Activated CD4-positive, CD25-positive, alpha-beta regulatory T cell treated with anti-CD3 and anti-CD28 coated beads, Interleukin-2, amount 50 U/mL, for 72 hours (primary cell): ENCODE results near the gene FNIP2.
"Not testable (repeated sequence)": the region's sequence is repeated elsewhere in the genome, so short reads cannot be mapped to it uniquely, and the experiment has no call there.

Experiments used
- DNase-seq: peaks from one replicate; pipeline ENCODE4 v3.0.0; 2021

Gene FNIP2

GRCh38 chr4:158875026-158875425 is 106.2 kb downstream of the FNIP2 start:
- DNase-seq, result no peak

- DNase-seq, result no peak
These were observed 106.6 kb downstream of the FNIP2 start for GRCh38 chr4:158875455-158875854.

DNA sequence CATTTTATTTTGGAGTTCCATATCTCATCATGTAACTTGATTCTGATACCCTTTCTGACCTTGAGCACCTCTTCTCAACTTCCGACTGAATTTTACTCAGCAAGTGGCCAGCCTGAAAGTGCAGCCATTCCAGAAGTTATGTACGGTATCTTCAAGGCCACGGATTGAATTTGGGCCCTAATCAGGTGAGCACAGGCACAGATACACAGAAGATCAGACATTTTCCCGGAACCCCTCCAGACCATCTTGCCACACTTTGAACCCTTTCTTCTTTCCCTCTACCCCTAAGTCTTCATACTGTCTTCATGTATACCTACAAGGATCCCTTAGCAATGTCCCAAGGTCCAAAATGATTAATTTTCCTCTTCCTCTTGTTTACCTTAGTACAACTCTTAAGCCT is 108.2 kb downstream of the FNIP2 start:
- DNase-seq, result no peak

DNA sequence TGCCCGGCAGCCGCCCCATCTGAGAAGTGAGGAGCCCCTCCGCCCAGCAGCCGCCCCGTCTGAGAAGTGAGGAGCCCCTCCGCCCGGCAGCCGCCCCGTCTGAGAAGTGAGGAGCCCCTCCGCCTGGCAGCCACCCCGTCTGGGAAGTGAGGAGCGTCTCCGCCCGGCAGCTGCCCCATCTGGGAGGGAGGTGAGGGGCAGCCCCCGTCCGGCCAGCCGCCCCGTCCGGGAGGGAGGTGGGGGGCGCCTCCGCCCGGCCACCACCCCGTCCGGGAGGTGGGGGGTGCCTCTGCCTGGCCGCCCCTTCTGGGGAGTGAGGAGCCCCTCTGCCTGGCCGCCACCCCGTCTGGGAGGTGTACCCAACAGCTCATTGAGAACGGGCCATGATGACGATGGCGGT is 113.3 kb downstream of the FNIP2 start:
- DNase-seq, result not testable (repeated sequence)

GRCh38 chr4:158884280-158884679 is 115.5 kb downstream of the FNIP2 start:
- no peak for DNase-seq

- DNase-seq, result no peak
These were observed 116.7 kb downstream of the FNIP2 start for GRCh38 chr4:158885564-158885963.

DNA sequence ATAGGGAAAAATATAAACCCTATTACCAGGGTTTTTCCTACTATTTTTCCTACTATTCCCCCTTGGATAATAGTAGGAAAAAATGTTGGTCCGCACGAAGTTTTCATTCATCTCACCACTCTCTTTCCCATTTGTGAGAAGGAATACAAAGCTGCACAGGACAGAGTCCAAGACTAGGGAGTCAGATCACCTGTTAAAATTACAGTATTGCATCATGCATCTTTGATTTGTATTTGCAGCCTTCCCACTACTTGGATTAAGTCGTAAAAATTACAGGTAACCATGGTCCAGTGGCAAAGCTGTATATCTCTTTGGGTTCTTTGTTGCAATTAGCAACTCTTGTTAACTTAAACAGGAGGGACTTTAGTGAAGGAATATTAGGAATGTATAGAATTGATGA is 121.5 kb downstream of the FNIP2 start:
- no peak for DNase-seq

DNA sequence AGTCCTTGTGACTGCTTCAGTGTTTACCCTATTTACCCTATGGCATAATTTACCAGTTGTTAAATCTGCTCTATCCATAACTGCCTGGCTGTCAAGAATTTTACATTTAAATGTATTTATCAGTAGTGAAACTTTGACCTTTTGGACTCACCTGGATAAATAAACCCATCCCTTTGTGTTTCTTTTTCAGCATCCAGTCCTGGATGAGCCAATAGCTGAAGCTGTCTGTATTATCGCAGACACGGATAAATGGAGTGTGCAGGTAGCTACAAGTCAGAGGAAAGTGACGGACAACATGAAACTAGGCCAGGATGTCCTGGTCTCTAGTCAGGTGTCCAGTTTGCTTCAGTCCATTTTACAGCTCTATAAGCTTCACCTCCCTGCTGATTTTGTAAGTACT is 122.4 kb downstream of the FNIP2 start:
- no peak for DNase-seq

DNA sequence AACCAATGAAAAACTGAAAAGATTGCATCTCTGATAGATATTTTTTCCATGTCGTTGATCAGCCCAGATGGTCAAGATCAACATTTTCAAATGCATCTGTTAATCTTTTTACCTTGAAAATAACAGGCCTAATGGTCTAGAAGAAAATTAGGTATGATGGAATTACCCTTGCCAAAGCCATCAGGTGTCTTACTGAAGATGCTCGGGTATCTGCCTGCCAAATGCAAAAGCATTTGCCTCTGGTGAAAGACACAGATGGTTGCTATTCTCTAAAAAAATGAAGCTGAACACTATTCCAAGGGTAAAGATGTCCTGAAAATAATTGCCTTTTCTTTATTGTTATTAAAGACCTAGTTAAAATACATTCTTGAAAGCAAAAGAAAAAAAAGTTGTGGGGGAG is 126.0 kb downstream of the FNIP2 start:
- DNase-seq, result no peak

- DNase-seq, result no peak
These were observed 127.2 kb downstream of the FNIP2 start for GRCh38 chr4:158895797-158896576.

- not testable (repeated sequence) for DNase-seq
These were observed 127.9 kb downstream of the FNIP2 start for GRCh38 chr4:158896577-158897238.

- DNase-seq, result not testable (repeated sequence)
These were observed 131.6 kb downstream of the FNIP2 start for GRCh38 chr4:158900408-158900807.

DNA sequence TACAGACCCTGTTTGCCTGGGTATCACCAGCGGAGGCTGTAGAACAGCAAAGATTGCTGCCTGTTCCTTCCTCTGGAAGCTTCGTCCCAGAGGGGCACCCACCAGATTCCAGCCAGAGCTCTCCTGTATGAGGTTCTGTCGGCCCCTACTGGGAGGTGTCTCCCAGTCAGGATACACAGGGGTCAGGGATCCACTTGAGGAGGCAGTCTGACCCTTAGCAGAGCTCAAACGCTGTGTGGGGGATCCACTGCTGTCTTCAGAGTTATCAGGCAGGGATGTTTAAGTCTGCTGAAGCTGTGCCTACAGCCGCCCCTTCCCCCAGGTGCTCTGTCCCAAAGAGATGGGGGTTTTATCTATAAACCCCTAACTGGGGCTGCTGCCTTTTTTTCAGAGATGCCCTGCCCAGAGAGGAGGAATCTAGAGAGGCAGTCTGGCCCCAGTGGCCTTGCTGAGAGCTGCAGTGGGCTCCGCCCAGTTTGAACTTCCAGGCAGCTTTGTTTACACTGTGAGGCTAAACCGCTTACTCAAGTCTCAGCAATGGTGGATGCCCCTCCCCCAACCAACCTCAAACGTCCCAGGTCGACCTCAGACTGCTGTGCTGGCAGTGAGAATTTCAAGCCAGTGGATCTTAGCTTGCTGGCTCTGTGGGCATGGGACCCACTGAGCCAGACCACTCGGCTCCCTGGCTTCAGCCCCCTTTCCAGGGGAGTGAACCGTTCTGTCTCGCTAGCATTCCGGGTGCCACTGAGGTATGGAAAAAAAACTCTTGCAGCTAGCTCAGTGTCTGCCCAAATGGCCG is 133.7 kb downstream of the FNIP2 start:
- DNase-seq, result not testable (repeated sequence)

GRCh38 chr4:158903079-158903456 is 134.2 kb downstream of the FNIP2 start:
- no peak for DNase-seq

DNA sequence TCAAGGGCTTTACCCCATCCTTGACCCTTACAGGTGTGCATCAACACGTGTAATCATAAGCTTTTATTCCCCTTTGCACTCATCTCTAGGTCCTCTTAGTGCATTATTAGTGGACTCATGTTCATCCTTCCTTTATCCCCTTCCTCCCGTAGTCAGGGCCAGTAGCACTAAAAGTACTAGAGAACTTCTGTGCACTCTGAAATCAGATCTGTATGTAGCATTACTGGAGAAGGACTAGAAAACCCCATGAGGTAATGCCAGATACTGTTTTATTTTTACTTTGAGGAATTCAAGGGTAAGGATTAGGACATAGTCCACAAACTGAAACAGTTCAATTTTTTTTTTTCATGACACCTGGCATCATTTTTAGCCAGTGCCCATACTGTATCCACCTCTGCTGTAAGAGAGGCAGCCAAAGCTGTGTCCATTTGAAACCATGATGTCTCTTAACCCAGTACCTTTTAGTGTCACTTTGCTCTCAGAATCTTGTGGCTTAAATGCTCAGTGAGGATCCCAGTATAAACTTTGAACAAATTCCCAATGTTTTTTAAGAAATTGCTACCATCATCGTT is 134.7 kb downstream of the FNIP2 start:
- DNase-seq, result no peak

DNA sequence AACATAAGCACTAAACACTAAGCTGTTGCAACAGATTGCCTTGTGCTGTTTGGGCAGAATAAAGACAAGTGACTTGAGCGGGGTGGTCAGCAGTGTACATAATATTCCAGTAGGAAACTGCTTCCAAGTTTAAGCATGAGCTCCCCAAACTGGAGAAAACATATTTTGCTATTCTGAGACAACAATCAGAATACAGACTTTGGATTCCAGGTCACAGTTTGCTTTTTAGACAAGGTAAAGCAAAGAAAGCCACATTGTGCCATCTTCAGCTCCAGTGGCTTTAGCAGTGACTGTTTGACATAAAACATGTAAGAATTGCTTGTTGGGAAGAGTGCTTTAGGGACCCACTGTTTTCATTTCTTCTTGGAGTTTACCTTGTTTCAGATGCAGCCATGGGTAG is 136.0 kb downstream of the FNIP2 start:
- no peak for DNase-seq

DNA sequence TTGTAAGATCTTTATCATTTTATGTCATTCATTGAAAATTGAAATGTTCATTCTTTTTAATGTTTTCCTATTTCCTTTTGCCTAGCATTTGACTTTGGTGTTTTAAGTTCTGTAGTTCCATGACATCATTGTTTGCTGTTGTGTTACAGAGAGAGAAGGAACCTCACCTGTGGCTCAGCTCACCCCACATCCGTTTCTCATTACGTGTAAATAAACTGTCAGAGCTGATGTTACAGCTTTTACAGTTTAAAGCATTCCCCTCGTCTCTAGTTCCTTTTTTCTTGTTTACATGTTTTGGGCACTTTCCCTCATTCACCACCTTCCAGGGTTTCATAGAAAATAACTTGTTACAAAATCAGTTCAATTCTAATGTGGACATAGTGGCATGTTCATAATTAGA is 137.2 kb downstream of the FNIP2 start:
- no peak for DNase-seq

GRCh38 chr4:158912390-158912789 is 143.6 kb downstream of the FNIP2 start:
- DNase-seq, result no peak

DNA sequence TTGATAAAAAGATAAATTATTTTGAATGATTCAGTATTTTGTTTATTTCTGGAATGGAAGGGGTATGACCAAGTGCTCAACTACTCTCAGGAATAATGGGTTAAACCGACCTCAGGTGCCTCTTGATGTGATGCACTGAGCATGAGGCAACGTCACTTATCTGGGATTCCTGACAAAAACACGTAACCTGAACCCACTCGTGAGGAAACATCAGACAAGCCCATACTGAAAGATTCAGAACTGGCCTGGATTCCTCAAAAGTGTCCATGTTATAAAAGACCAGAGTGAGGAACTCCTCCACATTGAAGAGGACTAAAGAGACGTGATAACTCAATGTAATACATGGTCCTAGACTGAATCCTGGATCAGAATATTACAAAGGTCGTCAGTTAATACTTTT is 144.0 kb downstream of the FNIP2 start:
- no peak for DNase-seq

GRCh38 chr4:158913766-158914165 is 144.9 kb downstream of the FNIP2 start:
- DNase-seq, result no peak

GRCh38 chr4:158914218-158914617 is 145.4 kb downstream of the FNIP2 start:
- no peak for DNase-seq

DNA sequence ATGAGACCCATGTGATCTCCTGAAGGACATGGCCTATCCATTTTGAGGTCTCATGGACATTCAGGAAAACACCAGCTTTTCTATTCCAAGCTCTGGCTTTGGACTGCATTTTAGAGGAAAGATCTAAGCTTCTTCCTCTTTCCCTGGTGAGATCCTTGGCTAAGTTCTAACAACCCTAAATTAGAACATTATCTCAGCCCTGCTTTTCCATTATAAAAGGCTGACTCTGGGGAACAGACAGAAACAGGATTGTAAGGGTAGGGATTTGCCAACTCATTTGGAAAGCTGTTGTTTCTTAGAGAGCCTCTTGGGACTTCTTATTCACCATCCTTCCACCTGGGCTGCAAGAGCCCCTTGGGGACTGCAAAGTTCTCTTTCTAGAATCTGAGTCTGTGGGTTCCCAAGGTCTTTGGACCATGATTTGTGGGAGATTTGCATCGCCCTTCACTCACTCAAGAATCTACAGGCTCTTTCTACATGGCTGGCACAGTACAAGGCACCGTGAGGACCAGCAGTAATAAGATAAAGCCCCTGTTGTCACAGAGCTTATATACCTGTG is 146.9 kb downstream of the FNIP2 start:
- DNase-seq, result no peak

- DNase-seq, result not testable (repeated sequence)
These were observed 151.7 kb downstream of the FNIP2 start for GRCh38 chr4:158920452-158920996.
